SU-DHL-6 (cell line): ENCODE measurements around the gene NRAP.

Experiments used
- EZH2phosphoT487 ChIP-seq: fragments of 200-600 bp; sonication (generic), shearing (Covaris generic); conservative IDR thresholded peaks from 2 replicates; pipeline ENCODE4 v1.6.1; 2018; ENCODE audit warnings: mild to moderate bottlenecking, antibody characterized with exemption, low read length, moderate library complexity, mixed read lengths
- TF ChIP-seq, protein P1 (sequence below): fragments of 200-600 bp; sonication (generic); IDR thresholded peaks from one replicate; pipeline ENCODE4 v1.5.1; 2017; ENCODE audit warnings: antibody characterized with exemption, mild to moderate bottlenecking, low read length, moderate library complexity; ENCODE audit not compliant: insufficient read depth, poor library complexity, severe bottlenecking

- TF ChIP-seq, protein P1, sequence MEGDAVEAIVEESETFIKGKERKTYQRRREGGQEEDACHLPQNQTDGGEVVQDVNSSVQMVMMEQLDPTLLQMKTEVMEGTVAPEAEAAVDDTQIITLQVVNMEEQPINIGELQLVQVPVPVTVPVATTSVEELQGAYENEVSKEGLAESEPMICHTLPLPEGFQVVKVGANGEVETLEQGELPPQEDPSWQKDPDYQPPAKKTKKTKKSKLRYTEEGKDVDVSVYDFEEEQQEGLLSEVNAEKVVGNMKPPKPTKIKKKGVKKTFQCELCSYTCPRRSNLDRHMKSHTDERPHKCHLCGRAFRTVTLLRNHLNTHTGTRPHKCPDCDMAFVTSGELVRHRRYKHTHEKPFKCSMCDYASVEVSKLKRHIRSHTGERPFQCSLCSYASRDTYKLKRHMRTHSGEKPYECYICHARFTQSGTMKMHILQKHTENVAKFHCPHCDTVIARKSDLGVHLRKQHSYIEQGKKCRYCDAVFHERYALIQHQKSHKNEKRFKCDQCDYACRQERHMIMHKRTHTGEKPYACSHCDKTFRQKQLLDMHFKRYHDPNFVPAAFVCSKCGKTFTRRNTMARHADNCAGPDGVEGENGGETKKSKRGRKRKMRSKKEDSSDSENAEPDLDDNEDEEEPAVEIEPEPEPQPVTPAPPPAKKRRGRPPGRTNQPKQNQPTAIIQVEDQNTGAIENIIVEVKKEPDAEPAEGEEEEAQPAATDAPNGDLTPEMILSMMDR: no peak
- TF ChIP-seq EZH2phosphoT487: no peak
Observed at GRCh38 chr10:113617086-113617485, 46.8 kb downstream of the NRAP start.
